GM18519 (cell line): ENCODE data around the gene DHCR7.

Experiments used
- ATAC-seq: cut with Tn5 transposase; IDR thresholded peaks from one replicate; pipeline ENCODE4 v1.9.1; 2021; ENCODE audit warnings: mild to moderate bottlenecking, moderate library complexity; ENCODE audit not compliant: unreplicated experiment, low FRiP score

The DHCR7 gene

DNA sequence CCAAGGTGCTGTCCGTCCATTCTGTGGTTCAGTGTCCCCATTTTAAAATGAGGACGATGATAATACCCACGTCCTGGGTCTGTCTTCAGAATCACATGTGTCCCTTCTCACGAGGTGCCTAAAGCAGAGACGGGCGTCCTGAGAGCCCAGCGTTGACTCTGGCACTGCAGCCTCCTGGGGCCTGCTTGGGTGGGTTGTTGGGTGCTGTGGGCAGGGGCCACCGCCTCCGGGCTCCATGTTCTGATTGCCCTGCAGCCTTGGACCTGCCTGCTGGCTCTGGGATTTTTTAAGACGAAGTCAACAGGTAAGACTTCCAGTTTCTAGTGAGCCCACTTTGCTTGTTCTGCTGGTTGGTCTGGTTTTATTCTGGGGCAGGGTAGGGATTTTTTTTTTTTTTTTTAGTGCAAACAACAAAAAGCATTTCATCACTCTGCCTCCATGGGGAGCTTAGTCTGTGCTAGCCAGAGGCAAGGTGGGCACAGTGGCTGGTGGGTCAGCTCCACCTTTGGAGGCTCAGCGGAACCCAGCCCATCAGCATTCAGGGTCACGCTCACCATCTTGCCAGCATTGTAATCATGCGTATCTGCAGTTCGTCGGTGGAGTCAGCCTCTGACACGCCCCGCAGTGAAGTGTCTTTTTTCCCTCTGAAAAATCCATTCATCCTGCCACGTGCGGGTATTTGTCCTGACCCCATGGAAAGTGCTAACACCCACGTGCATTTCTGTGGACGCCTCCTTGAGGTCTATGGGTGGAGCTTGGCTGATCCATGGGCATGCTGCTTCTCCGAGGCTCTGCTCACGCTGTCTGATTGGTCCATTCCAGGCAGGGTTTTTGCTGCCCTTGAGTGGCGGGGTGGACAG lies 33.1 kb upstream of the DHCR7 start:
- no peak for ATAC-seq

DNA sequence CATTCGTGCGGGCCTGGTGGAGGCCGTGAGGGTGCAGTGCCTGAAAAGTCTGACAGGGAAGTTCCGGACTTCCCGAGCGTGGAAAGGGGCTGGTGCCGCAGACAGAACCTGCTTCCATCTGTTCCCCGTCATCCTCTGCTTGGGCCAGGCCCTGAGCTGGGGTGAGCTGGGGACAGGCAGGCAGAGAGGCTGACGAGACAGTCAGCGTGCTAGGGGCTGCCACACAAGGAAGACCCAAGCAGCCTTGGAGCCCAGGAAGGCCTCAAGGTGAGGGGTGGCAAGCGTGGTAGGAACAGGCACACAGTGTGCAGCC lies 30.3 kb upstream of the DHCR7 start:
- ATAC-seq: no peak

DNA sequence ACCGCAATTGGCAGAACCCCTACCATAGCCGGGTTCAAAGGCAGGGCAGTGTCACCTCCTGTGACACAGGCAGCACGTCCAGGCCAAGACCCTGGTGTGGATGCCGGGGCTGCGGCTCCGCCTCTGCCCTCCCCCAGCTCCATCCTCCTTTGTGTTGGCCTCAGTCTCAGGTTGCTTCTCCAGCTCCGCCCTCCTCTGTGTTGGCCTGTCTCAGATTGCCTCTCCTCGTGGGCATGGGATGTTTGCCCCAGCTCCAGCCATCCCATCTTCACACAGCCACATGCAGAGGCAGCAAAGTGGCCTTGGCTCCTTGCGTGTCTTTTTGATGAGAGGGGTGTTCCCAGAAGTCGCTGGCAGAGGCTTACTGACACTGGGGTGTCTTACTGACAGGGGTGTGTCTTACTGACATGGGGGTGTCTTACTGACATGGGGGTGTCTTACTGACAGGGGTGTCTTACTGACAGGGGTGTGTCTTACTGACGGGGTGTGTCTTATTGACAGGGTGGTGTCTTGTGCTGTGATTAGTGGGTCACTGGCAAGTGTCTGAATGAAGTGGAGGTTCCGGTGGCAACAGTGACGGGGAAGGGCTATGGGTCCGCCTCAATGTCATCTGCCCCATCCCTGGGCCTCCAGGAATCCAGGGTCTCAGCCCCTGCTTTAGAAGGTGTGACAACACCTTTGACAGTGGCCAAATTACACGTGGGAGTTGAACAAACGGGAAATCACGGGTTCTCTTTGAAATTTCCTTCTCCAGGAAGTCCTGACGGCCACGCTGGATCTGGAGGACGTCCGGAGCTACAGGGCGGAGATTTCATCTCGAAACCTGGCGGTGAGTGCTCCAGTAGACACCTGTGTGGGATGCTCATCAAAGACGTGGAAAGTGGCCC lies 29.7 kb upstream of the DHCR7 start:
- ATAC-seq: no peak

DNA sequence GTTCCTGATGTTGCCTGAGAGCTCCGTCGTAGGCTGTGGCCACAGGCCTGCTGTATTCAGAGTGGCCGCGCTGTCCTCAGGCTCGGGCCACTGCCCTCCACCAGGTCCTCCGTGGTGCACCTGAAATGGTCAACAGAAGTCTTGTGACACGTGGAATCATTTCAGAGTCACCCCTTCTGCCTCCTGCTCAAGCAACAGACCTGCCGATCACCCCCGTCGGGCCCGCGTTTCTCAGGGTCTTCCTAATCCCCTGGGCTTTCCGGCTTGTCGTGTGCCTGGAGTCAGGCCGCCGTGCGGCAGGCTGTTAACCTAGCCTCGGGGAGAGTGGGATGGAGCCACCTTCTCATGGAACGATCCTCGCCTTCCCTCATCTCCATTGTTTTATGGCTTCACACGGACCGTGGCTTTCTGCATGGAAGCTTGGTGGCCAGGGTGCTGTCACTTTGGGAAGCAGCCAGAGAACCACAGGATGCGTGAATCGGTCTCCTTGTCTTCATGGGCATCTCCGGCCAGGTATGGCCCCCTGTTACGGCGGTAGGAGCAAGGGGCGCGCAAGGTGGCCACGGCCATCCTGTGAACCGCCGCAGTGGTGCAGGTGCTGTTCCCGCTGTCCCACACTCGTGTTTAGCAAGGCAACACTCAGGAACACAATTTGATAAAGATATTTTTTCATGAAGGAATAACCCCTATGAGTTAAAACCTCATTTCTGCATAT lies 28.9 kb upstream of the DHCR7 start:
- ATAC-seq: no peak

DNA sequence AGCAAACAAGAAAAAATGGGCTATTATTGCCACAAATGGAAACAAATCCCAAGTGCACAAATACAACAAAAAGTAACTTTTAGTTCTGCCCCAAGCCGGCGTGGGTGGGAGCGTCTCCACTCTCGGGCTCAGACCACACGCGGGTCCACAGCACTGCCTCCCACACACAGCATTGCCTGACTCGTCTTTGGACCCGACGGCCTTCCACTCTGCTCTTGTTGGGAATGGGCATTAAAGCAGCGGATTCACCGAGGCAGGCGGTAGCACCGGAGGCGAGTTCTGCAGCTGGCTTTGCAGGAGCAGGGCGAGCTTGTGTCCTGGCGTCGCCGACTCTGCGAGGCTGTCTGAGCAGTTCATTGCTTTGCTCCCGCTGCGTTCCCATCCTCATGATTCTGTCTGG lies 27.8 kb upstream of the DHCR7 start:
- ATAC-seq: no peak

DNA sequence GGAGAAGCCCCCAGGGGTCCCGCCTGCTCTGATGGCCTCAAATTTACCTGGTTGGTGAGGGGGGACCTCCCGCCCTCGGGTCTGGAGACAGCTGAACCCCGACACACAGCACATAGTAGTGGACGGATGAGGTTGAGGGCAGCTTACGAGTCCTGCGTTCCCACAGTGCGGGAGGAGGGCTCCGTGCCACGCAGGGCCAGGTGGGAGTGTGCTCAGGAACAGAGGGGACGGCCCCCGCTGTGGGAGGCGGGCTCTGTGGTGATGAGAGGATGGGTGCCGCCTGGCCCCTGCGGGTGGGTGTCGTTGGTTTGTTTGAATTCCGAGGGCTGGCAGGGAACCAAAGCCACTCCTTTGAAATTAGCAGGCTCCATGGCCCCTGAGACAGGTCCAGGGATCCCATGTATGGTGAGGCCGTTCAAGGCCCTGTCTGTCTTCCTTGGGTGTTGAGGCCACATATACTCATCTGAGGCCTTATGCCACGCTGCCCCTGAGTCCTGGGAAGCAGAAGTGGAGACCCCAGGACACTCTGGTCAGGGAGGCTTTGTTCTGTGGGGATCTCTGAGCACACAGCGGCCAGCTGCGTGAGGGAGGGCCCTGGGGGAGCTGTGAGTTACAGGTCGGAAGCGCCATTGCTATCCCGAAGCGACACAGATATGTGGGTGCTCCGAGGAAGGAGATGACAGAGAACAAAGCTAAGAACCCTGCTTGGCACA lies 26.7 kb upstream of the DHCR7 start:
- no peak for ATAC-seq

DNA sequence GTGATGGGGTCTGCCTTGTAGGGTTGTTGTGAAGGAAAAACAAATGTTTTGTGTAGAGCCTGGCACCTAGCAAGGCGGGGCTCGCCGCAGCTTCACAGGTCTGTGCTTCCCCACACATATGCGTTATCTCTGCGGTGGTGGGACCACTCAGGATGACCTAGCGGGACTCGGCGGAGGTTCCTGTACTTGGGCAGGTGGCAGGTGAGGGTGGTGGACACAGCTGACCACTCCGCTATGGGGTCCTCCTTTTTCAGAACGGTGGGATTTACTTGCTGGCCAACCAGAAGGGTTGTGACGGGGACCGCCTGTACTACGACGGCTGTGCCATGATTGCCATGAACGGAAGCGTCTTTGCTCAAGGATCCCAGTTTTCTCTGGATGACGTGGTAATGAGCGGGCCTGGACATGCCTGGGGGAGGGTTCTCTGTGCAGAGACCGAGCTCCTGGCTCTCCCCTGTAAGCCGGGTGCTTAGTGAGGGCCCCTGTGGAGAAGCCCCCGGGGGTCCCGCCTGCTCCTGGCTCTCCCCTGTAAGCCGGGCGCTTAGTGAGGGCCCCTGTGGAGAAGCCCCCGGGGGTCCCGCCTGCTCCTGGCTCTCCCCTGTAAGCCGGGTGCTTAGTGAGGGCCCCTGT lies 26.1 kb upstream of the DHCR7 start:
- no peak for ATAC-seq

DNA sequence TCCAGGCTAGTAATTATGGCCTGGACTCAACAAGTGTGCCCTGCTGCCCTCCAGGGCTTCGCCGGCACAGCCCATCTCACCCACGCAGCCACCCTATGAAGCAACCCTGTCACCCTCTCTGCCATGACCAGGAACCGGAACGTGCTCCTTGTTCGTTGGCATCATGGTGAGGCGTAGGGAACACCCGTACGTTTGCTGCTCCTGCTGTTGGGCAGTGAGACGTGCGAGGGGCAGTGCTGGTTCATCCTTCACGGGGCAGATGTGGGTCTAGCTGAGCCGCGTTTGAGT lies 25.5 kb upstream of the DHCR7 start:
- no peak for ATAC-seq

DNA sequence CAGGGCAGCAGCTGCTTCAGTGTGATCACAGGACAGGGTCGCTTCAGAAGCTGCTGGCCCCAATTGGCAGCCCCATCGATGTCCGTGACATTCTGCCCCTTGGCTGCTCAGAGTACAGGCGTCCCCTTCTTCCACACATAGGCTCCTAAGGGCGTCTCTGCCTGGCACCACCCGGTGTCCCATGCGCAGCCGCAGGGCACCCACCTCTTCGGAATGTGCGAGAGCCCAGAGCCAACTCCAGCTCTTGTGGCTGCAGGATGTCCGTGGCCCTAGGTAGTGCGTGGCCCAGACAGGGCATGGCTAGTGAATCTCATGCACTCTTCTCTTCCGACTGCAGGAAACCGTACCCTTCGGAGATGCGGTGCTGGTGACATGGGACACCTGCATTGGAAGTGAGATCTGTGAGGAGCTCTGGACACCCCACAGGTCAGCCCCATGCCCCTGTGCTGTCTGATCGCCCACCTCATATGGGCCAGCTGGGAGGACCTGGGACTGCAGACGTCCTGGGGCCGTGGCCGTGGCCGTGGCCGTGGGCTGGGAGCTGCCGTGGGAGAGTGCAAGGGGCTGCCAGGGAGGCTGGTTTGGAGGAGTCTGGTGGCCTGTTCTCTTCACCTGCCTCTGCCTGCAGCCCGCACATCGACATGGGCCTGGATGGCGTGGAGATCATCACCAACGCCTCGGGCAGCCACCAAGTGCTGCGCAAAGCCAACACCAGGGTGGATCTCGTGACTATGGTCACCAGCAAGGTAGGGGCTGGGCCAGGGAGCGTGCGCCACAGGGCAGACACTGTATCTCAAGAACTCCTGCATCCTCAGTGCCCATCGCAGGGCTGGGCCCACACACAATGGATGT lies 25.0 kb upstream of the DHCR7 start:
- no peak for ATAC-seq

DNA sequence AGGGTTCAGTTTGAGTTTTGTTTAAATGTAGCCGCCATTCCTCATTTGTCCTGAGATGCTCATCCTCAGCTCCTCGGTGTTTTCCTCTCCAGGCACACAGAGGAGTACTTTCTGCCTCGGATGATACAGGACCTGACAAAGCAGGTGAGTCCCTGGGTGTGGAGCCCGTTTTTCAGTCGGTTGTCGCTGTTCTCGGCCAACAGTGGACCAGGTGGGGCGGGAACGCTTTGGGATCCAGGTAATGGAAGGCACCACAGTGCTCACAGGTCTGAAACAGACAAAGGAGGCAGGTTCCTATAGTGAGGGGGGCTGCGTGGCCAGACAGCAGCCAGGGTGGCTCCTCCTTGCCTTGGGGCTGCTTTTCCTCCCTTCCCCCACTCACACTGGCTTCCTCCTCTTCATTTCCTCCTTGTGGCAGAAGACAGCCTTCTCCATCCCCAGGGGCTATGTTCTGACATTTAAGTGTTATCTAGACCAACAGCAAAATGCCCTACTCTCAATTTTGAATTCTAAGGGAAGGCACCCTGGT lies 24.2 kb upstream of the DHCR7 start:
- ATAC-seq: no peak

DNA sequence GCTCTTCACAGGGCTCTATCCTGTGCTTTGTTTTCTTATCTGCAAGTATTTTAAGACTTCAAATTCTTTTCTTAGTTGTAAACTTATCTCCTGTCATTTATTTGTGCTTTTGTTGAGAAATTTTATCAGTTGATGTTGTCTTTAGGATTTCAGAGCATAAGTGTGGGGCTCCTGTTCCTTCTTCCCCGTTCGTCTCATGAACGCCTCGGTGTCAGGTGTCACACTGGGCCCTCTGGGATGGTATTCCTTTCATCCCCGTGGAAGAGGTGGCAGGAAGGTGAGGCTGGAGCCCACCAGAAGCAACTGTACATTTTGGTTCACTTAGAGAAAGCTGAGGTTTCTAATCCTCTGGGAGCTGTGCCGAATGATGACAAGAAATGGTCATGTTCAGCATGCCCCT lies 22.8 kb upstream of the DHCR7 start:
- no peak for ATAC-seq

DNA sequence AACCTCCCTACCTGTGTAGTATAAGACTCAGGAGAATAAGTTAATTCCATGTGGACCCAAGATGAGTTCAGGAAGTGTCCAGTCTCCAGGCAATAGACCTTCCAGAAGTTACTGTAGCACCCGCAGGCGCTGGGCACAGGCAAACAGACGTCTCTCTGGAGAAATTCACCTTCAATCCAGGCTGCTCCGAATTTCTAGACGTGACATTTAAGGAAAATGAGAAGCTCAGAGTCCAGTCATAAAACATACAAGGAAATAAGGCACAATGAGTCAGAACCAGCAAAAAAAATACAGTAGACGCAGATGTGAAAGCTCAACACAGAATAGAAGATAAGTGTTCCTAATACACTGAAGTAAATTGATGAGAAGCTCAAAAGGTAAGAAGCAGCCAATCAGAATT lies 19.0 kb upstream of the DHCR7 start:
- ATAC-seq: no peak

DNA sequence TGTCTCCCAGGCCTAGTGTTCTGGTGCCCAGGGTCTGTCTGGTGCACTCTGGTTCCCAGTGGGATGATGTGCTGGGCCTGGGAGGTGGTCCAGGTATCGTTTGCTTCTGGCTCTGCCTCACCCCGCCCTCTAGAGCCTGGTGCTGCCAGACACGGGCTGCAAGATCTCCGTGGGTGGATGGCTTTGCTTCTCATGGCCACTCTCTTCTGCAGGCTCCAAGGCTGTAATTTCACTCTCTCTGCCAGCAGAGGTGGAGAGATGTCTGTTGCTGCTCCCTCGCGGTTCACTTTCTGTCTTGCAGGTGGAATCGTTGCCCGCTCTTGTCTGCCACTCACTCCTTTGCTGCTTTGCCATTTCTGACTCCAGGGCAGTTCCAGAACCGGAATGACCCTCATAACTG lies 18.2 kb upstream of the DHCR7 start:
- no peak for ATAC-seq

DNA sequence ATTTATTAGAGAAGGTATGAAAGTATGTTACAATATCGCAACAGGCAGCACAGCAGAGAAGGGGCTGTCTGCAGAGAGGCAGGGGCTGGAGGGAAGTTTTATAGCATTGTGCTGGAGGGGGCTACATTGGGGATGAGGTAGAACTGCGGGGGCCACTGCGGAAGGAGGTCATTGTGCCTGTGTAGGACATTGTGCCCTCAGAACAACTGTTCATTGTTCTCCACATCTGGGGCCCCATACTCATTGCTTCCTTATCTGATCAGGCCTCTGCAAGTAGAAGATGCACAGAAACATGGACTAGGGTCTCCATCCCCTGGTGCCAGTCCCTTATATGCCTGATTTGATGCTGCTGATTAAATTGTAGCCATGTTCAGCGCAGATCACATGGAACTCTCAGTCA lies 16.9 kb upstream of the DHCR7 start:
- no peak for ATAC-seq

DNA sequence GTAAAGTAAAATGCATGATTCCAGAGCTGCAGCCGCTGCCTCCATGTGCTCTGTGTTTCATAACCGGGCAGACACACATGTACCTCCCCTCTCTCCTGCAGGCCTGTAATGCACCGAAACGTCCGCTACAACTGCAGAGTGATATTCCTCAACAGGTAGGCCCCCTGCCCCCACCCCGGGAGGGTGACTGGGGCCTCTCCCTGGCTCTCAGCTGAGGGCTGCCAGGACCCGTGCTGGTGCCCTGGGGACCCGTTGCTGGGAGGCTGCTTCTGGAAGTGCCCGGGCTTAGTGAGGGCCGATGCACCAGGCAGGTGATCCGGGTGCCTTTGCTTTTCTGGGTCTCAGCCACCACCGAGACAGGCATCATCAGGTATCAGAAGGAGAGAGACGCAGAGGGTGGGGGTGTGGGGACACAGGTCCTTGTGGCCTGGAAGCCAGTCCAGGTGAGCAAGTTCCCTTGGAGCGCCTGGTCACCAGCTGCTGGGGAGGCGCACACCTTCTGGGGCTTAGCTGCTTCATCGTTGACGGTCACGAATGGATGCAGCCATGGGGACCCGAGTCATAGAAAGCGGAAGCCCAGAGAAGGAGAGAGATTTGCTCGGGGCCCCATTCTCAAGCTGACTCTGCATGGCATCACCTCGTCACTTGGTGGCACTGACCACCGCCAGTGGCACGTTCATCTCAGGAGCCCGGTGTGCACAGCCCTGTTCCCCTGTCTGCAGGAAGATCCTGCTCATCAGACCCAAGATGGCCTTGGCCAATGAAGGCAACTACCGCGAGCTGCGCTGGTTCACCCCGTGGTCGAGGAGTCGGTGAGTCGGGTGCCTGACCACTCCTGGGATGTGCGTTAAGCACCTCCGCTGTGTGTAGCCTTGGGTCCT lies 15.4 kb upstream of the DHCR7 start:
- ATAC-seq: no peak

DNA sequence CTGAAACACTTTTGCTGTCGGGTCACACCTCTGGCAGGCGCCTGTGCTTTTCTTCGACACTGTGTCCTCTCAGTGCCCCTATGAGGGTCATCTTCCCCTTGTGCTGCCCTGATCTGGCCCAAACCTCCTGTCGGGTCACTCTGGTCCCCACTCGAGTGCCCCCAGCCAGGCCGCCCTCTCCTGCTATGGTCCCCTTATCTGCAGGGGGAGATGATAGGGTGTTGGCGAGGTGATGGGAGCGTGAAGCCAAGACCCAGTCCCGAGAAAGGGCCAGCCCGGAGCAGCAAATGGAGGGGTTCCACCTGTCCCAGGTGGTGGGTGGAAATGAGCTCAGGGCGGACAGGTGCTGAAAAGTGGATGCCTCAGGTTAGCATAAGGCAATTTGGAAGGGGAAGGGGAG lies 14.5 kb upstream of the DHCR7 start:
- ATAC-seq: no peak

DNA sequence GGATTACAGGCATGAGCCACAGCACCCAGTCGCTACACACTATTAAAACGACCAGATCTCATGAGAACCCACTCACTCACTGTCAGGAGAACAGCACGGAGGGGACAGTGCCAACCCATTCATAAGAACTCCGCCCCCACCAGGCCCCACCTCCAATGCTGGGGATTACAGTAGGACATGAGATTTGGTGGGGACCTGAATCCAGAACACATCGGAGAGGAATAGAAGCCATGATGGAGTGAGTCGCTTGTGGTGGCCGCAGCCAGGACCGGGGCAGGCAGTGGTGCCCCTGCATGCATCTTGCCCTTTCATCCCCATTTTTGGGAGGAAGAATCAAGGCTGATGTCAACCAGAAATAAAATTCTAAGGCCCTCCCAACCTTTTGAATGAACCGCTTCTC lies 13.5 kb upstream of the DHCR7 start:
- no peak for ATAC-seq

DNA sequence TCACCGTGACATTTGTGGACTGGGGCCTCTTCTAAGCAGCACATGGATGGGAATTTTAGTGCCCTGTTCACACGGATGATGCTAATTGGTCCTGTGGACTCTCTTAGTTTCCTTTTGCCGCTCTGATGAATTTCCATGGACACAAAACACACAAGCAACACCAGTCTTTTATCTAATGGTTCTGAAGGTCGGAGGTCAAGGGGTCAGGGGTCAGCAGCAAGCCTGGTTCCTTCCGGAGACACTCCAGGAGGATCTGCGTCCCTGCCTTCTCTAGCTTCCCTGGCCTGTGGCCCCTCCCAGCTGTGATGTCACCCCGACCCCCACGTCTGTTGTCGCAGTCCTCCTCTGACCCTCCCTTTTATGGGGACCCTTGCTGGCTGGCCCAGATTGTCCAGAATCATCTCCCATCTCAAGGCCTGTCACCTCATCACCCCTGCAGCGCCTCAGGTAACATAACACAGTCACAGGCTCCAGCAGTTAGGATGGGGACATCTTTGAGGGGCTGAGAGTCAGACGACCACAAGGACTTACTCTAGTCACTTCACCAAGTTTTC lies 11.7 kb upstream of the DHCR7 start:
- ATAC-seq: no peak
